ENCODE data around the gene IGF1. TPM values are rescaled to one million over a fixed set of nuclear protein-coding genes. Genes with fewer than 3 reads are reported as not detected.

Gene IGF1
- total and polyA plus RNA-seq, 8 donors = 0.89 to 14.5 (median 10.2) TPM

DNA sequence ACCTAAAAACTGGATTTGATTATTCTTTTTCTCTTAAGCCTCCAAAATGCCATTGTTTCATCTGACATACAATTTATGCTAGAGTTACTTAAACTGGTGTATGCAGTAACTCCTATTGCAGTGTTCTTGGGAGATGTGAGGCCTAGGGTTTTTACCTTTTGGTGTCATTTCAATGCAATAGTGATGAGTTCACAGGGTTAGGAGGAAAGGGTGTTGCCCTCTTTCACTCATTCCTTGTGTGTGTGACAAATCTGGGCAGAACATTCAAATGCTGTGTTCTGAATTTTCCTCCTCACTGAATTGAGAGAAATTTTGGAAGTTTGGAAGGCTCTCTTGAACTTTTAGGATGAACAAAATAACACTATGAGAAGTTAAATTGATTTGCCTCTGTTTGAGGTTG is 69.9 kb downstream of the IGF1 start:
- TF ChIP-seq EP300 (IDR thresholded peaks at IDR 0.05) (no peak), POLR2AphosphoS5 (IDR thresholded peaks at IDR 0.05) (no peak), POLR2A (IDR thresholded peaks at IDR 0.05) (no peak)
- no peak for DNase-seq
- H3K27ac ChIP-seq = no peak overlapping the region
- H3K4me3 ChIP-seq = no peak overlapping the region
- H3K27me3 ChIP-seq = no peaks in the 10 kb centered on the region
- no peaks in the 10 kb centered on the region for H3K9me3 ChIP-seq
- H3K4me1 ChIP-seq = peaks cover 0 to 7% (median 2%) of the 10 kb centered on the region in 4 donors
- no peaks in the 10 kb centered on the region for H3K36me3 ChIP-seq
- intact Hi-C loops (cut with DNase I; ENCODE audit: low total_unique reads) = no loop called here

- TF ChIP-seq, protein P1, sequence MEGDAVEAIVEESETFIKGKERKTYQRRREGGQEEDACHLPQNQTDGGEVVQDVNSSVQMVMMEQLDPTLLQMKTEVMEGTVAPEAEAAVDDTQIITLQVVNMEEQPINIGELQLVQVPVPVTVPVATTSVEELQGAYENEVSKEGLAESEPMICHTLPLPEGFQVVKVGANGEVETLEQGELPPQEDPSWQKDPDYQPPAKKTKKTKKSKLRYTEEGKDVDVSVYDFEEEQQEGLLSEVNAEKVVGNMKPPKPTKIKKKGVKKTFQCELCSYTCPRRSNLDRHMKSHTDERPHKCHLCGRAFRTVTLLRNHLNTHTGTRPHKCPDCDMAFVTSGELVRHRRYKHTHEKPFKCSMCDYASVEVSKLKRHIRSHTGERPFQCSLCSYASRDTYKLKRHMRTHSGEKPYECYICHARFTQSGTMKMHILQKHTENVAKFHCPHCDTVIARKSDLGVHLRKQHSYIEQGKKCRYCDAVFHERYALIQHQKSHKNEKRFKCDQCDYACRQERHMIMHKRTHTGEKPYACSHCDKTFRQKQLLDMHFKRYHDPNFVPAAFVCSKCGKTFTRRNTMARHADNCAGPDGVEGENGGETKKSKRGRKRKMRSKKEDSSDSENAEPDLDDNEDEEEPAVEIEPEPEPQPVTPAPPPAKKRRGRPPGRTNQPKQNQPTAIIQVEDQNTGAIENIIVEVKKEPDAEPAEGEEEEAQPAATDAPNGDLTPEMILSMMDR (IDR thresholded peaks at IDR 0.05) = no peak
- TF ChIP-seq POLR2AphosphoS5 (IDR thresholded peaks at IDR 0.05) (no peak), POLR2A (IDR thresholded peaks at IDR 0.05) (no peak), EP300 (IDR thresholded peaks at IDR 0.05) (no peak)
- no peaks in the 10 kb centered on the region for H3K36me3 ChIP-seq
- 78 to 92% (median 85%) methylated on average over 4 of the region's 4 CpGs for WGBS, 5 donors
- H3K9me3 ChIP-seq = no peaks in the 10 kb centered on the region
- intact Hi-C loops (cut with DNase I; ENCODE audit: low total_unique reads) = no loop called here
- H3K27me3 ChIP-seq = no peaks in the 10 kb centered on the region
- no peak overlapping the region for H3K4me3 ChIP-seq
- H3K27ac ChIP-seq = no peak overlapping the region
- no peak for DNase-seq
- H3K4me1 ChIP-seq = peaks cover 0 to 7% (median 2%) of the 10 kb centered on the region in 4 donors
These were observed 71.7 kb downstream of the IGF1 start for GRCh38 chr12:102408487-102409297.

- peaks cover 0 to 7% (median 2%) of the 10 kb centered on the region in 4 donors for H3K4me1 ChIP-seq
- H3K36me3 ChIP-seq = no peaks in the 10 kb centered on the region
- TF ChIP-seq, protein P1 (IDR thresholded peaks at IDR 0.05) = no peak
- no peak for TF ChIP-seq POLR2AphosphoS5 (IDR thresholded peaks at IDR 0.05)
- no peak for TF ChIP-seq EP300 (IDR thresholded peaks at IDR 0.05)
- TF ChIP-seq POLR2A (IDR thresholded peaks at IDR 0.05) = no peak
- H3K27ac ChIP-seq = no peak overlapping the region
- no peak overlapping the region for H3K4me3 ChIP-seq
- intact Hi-C loops (cut with DNase I; ENCODE audit: low total_unique reads) = no loop called here
- 86 to 96% (median 88%) methylated on average over 3 of the region's 3 CpGs for WGBS, 5 donors
- no peak for DNase-seq
- no peaks in the 10 kb centered on the region for H3K27me3 ChIP-seq
- no peaks in the 10 kb centered on the region for H3K9me3 ChIP-seq
These were observed 72.4 kb downstream of the IGF1 start for GRCh38 chr12:102407776-102408486.

DNA sequence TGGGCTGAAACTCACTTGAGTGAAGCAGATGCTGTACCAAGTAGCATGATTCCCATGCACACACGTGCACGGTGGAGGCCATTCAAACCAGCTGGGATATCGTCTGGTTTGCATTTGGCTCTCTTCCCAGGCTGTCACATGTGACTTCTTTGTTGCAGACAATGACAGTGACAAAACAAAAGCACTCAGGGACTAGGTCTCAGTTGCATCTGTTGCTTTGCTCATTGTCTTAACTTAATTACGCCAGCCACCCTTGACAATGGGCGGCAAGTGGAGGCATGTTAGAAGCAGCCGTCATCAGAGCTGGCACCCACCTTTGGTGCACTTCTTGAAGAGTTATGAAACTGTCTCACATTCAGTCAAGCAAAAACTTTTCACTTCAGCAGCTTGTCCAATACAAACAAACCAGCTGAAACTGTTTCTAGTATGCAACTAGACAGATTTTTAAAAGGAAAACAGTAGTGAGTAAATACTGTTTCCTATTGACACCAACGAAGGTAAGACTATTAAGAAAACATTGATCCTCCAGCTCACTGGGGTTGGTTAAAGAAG is 74.3 kb downstream of the IGF1 start:
- Histone ChIP-seq H3K27me3 (no peaks in the 10 kb centered on the region), H3K4me1 (peaks cover 0 to 8% (median 3%) of the 10 kb centered on the region in 4 donors), H3K36me3 (no peaks in the 10 kb centered on the region), H3K9me3 (no peaks in the 10 kb centered on the region), H3K27ac (no peak overlapping the region), H3K4me3 (no peak overlapping the region)
- WGBS, 5 donors = 26 to 42% (median 31%) methylated on average over 7 of the region's 7 CpGs
- TF ChIP-seq POLR2A (IDR thresholded peaks at IDR 0.05) = no peak
- TF ChIP-seq, protein P1 (IDR thresholded peaks at IDR 0.05) = no peak
- TF ChIP-seq EP300 (IDR thresholded peaks at IDR 0.05) = no peak
- TF ChIP-seq POLR2AphosphoS5 (IDR thresholded peaks at IDR 0.05) = no peak
- intact Hi-C loops (cut with DNase I; ENCODE audit: low total_unique reads) = no loop called here
- DNase-seq = peak; percentile 45 to 72
